GM21619 (cell line): ENCODE data around the gene PRRX1.

Experiments
- ATAC-seq: cut with Tn5 transposase; IDR thresholded peaks from one replicate; pipeline ENCODE4 v1.9.1; 2021; ENCODE audit not compliant: unreplicated experiment

PRRX1 gene

DNA sequence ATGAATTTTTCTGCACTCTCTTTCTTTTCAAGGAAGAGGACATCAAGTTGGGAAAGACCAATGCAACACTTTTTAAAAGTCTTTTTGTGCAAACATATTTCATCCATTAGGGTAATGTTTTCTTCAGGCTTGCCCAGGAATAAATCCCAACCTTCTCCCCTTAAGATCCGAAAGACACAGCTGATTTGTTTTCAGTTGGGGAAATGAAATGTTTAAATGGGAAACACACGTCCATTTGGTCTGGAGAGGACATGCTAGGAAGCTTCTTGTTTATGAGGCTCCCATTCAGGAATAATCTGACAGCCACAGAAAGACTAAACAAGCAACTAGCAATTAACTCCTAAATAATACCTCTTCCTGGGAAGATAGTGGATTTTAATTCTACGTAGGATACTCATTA lies 91.9 kb downstream of the PRRX1 start:
- ATAC-seq = no peak

DNA sequence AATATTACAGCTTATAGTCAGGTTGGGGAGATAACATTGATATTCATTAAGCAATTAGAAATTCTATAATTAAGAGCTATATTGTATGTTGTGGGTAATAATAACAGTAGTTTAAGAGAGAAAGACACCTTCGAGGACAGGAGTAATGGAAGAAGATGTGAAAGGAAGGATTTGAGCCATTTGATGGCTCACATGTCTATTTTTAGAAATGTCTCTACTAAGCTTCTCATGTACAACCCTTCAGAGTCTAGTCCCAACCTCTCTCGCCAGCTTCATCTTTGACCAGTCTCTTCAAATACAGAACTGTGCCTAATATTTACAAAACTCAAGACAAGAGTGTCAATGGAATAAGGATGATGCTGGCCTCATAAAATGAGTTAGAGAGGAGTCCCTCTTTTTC lies 95.1 kb downstream of the PRRX1 start:
- ATAC-seq = no peak

- no peak for ATAC-seq
Measured at GRCh38 chr1:170765279-170765678, 101.3 kb downstream of the PRRX1 start.

DNA sequence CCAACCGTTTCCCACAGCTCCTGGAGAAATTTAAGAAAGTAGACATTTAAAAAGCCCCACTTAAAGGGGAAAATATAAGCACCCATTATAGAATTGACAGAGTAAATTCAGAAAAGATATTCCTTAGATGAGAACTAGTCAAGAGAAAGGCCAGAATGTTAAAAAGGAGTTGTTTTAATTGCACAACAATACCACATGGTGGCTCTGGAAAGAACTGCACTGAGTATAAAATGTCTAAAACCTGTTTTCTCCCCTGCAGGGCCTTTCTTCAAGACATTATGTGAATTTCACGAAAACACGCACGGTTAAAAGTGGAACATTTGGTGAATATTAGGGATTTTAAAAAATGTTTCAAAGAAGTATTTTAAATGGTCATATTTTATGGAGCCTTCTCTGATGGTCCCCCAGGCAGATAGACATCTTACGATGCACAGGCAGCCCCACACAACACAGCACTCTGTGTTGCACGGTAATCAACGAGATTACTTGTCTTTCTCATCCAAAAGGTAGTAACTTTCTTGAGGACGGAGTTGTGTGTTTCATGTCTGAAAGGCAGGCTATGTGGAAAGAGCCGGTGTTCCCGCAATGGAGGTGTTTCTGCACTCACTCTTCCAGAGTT lies 101.9 kb downstream of the PRRX1 start:
- ATAC-seq = no peak

- ATAC-seq = no peak
Measured at GRCh38 chr1:170768929-170769328, 105.0 kb downstream of the PRRX1 start.

- ATAC-seq = no peak
Measured at GRCh38 chr1:170769691-170770090, 105.8 kb downstream of the PRRX1 start.

DNA sequence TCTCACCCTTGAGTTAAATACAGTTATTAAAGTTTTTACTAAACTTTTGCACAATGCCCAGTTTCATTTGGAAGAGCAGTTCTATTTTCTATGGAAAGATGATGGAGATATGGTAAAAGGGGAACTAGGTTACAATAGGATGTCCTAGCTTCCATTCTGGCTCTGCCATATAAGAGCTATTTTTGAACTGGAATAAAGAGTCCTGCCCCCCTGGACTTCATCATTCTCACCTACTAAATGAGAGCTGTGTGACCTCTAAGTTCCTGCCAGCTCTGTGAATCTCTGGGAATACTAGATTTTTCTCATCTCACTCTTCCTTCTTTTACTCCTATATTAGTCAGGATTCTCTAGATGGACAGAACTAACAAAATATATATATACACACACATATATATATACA lies 106.3 kb downstream of the PRRX1 start:
- no peak for ATAC-seq

DNA sequence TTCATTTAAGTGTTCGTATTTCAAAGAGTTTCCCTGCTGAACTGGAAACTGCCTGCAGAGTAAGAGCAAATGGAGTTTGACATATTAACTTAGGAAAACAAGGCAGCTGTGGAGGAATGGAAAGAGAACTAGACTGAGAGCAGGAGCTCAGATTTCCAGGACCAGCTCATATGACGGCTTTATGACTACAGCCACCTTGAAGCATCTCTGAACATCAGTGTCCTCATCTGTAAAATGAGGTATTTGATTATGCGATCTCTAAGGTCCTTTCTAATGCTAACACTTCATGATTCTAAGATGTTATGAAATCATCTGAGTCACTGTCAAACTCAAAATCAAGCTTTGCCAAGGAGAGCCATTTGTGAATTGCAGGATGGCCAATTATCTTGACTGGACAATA lies 112.3 kb downstream of the PRRX1 start:
- ATAC-seq = no peak

DNA sequence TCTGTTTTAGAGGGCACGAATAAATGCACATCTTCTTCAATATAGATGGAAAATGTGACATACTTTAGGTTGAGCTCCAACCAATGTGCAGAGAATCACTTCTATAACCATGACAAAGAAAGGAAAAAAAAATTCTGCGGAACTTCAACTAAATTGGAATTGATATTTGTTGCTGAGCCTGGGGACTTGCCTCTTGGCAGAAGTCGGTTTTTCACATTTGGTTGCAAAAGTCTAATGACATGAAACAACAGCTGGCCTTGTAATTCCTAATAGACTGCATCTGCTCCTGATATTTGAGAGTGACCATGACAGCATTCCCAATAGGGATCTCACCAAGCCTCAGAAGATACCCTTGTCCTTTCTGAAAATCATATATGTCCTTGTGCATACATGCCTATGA lies 112.8 kb downstream of the PRRX1 start:
- ATAC-seq = no peak
